ENCODE measurements around the gene STK11. TPM values are rescaled to one million over a fixed set of nuclear protein-coding genes. Genes with fewer than 3 reads are reported as not detected.

The STK11 gene
- total RNA-seq, 1 donor from 2014 or later = 71.8 TPM

GRCh38 chr19:1265615-1266128, 60.1 kb downstream of the STK11 start:
- DNase-seq (ENCODE audit: low spot score in 2 of 2, unreplicated experiment in 2 of 2) = no peak
- Mint-ChIP-seq H3K36me3 (peaks cover 2% of the 10 kb centered on the region), H3K27me3 (ENCODE audit: low read depth) (peaks cover 4% of the 10 kb centered on the region), H3K27ac (peak overlapping the region; percentile 97), H3K4me1 (peaks cover 59% of the 10 kb centered on the region), H3K9me3 (no peaks in the 10 kb centered on the region), H3K4me3 (peak overlapping the region; percentile 55)
- TF ChIP-seq, protein P1, sequence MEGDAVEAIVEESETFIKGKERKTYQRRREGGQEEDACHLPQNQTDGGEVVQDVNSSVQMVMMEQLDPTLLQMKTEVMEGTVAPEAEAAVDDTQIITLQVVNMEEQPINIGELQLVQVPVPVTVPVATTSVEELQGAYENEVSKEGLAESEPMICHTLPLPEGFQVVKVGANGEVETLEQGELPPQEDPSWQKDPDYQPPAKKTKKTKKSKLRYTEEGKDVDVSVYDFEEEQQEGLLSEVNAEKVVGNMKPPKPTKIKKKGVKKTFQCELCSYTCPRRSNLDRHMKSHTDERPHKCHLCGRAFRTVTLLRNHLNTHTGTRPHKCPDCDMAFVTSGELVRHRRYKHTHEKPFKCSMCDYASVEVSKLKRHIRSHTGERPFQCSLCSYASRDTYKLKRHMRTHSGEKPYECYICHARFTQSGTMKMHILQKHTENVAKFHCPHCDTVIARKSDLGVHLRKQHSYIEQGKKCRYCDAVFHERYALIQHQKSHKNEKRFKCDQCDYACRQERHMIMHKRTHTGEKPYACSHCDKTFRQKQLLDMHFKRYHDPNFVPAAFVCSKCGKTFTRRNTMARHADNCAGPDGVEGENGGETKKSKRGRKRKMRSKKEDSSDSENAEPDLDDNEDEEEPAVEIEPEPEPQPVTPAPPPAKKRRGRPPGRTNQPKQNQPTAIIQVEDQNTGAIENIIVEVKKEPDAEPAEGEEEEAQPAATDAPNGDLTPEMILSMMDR (IDR thresholded peaks at IDR 0.05; ENCODE audit: unreplicated experiment) = no peak

- Mint-ChIP-seq H3K4me3 (peak overlapping the region; percentile 55), H3K27me3 (ENCODE audit: low read depth) (peaks cover 4% of the 10 kb centered on the region), H3K36me3 (peaks cover 2% of the 10 kb centered on the region), H3K4me1 (peaks cover 64% of the 10 kb centered on the region), H3K9me3 (no peaks in the 10 kb centered on the region), H3K27ac (peak overlapping the region; percentile 78)
- DNase-seq (ENCODE audit: low spot score in 2 of 2, unreplicated experiment in 2 of 2) = peak; percentile 66 to 80
- TF ChIP-seq, protein P1 (IDR thresholded peaks at IDR 0.05; ENCODE audit: unreplicated experiment) = no peak
Observed at GRCh38 chr19:1266129-1266915, 60.7 kb downstream of the STK11 start.

- H3K27ac Mint-ChIP-seq = no peak overlapping the region
- H3K4me1 Mint-ChIP-seq = peaks cover 64% of the 10 kb centered on the region
- TF ChIP-seq, protein P1 (IDR thresholded peaks at IDR 0.05; ENCODE audit: unreplicated experiment) = peak; percentile 99
- peaks cover 4% of the 10 kb centered on the region for H3K27me3 Mint-ChIP-seq (ENCODE audit: low read depth)
- DNase-seq (ENCODE audit: low spot score in 2 of 2, unreplicated experiment in 2 of 2) = peak; percentile 74 to 92
- peak overlapping the region; percentile 63 for H3K4me3 Mint-ChIP-seq
- no peaks in the 10 kb centered on the region for H3K9me3 Mint-ChIP-seq
- peaks cover 8% of the 10 kb centered on the region for H3K36me3 Mint-ChIP-seq
Observed at GRCh38 chr19:1266916-1267476, 61.4 kb downstream of the STK11 start.

GRCh38 chr19:1267477-1268225, 62.1 kb downstream of the STK11 start:
- H3K4me1 Mint-ChIP-seq = peaks cover 65% of the 10 kb centered on the region

More at GRCh38 chr19:1267477-1268225, 62.1 kb downstream of the STK11 start:
- TF ChIP-seq, protein P1 (IDR thresholded peaks at IDR 0.05; ENCODE audit: unreplicated experiment) = no peak
- Mint-ChIP-seq H3K27me3 (ENCODE audit: low read depth) (peaks cover 4% of the 10 kb centered on the region), H3K27ac (no peak overlapping the region), H3K9me3 (no peaks in the 10 kb centered on the region), H3K4me3 (peak overlapping the region; percentile 63), H3K36me3 (peaks cover 9% of the 10 kb centered on the region)
- no peak for DNase-seq (ENCODE audit: low spot score in 2 of 2, unreplicated experiment in 2 of 2)
